Mesenchymal stem cell (in vitro differentiated cells and primary cell): Measurements from ENCODE around the gene MGAT4A.
"Not testable (repeated sequence)": the region's sequence is repeated elsewhere in the genome, so short reads cannot be mapped to it uniquely, and the experiment has no call there.

Source experiments
- DNase-seq: peaks from one replicate; pipeline ENCODE4 v3.0.0-alpha.2; 2013
- H2AFZ ChIP-seq: one replicate; pipeline ENCODE4 v1.6.1; 2013; ENCODE audit warnings: low read depth, mild to moderate bottlenecking, control low read depth, inconsistent platforms, low read length, moderate library complexity
- H2AK5ac ChIP-seq: 2 replicates; pipeline ENCODE4 v1.6.1; 2013; ENCODE audit warnings: low read length, moderate library complexity, mild to moderate bottlenecking, inconsistent platforms; ENCODE audit not compliant: severe bottlenecking
- H2BK120ac ChIP-seq: one replicate; pipeline ENCODE4 v1.6.1; 2013; ENCODE audit warnings: low read depth, mild to moderate bottlenecking, inconsistent platforms, low read length, moderate library complexity
- H2BK12ac ChIP-seq, 2 experiments: one replicate each; pipeline ENCODE4 v1.6.1; 2013; ENCODE audit warnings: inconsistent platforms in 2 of 2, low read length in 2 of 2, mild to moderate bottlenecking in 2 of 2, moderate library complexity in 2 of 2, control low read depth in 1 of 2
- H2BK15ac ChIP-seq: one replicate; pipeline ENCODE4 v1.6.1; 2013; ENCODE audit warnings: mild to moderate bottlenecking, low read depth, inconsistent platforms; ENCODE audit not compliant: poor library complexity, severe bottlenecking
- H2BK5ac ChIP-seq: 2 replicates; pipeline ENCODE4 v1.6.1; 2013; ENCODE audit warnings: low read depth, mild to moderate bottlenecking, low read length, control low read depth, inconsistent platforms; ENCODE audit not compliant: poor library complexity, severe bottlenecking
- H3K14ac ChIP-seq, 2 experiments: one replicate each; pipeline ENCODE4 v1.6.1; 2013; ENCODE audit warnings: inconsistent platforms in 2 of 2, low read length in 2 of 2, control low read depth in 1 of 2, mild to moderate bottlenecking in 1 of 2, moderate library complexity in 1 of 2
- H3K18ac ChIP-seq, 2 experiments: one replicate each; pipeline ENCODE4 v1.6.1; 2013; ENCODE audit warnings: inconsistent platforms in 2 of 2, low read length in 2 of 2, control low read depth in 1 of 2, low read depth in 1 of 2, mild to moderate bottlenecking in 1 of 2
- H3K23ac ChIP-seq, 2 experiments: one replicate each; pipeline ENCODE4 v1.6.1; 2013; ENCODE audit warnings: inconsistent platforms in 2 of 2, low read length in 2 of 2, mild to moderate bottlenecking in 2 of 2, moderate library complexity in 2 of 2, control low read depth in 1 of 2
- H3K27ac ChIP-seq: 2 replicates; pipeline ENCODE4 v1.5.1; 2013; ENCODE audit warnings: mild to moderate bottlenecking, moderate library complexity, low read length, control low read depth, inconsistent platforms; ENCODE audit not compliant: poor library complexity, severe bottlenecking
- H3K27me3 ChIP-seq, 2 experiments: 2 replicates each; pipeline versions ENCODE4 v1.6.1 to v1.7.0; 2013; ENCODE audit warnings: low read length in 2 of 2, mild to moderate bottlenecking in 2 of 2, moderate library complexity in 2 of 2, control low read depth in 1 of 2, inconsistent platforms in 1 of 2; ENCODE audit not compliant: control insufficient read depth in 1 of 2, insufficient read depth in 1 of 2
- H3K36me3 ChIP-seq, 2 experiments: 2 replicates each; pipeline versions ENCODE4 v1.6.1 to v1.7.0; 2013; ENCODE audit warnings: low read length in 2 of 2, control low read depth in 1 of 2, inconsistent platforms in 1 of 2, low read depth in 1 of 2, mild to moderate bottlenecking in 1 of 2; ENCODE audit not compliant: insufficient read depth in 2 of 2, control insufficient read depth in 1 of 2
- H3K4ac ChIP-seq, 2 experiments: one replicate each; pipeline ENCODE4 v1.6.1; 2013; ENCODE audit warnings: inconsistent platforms in 2 of 2, low read length in 2 of 2, mild to moderate bottlenecking in 2 of 2, moderate library complexity in 2 of 2, control low read depth in 1 of 2, low read depth in 1 of 2
- H3K4me1 ChIP-seq: 2 replicates; pipeline ENCODE4 v1.6.1; 2013; ENCODE audit warnings: low read depth, low read length, control low read depth; ENCODE audit not compliant: control insufficient read depth, insufficient read depth
- H3K4me2 ChIP-seq: 2 replicates; pipeline ENCODE4 v1.6.1; 2013; ENCODE audit warnings: low read length, mild to moderate bottlenecking, inconsistent platforms; ENCODE audit not compliant: poor library complexity, severe bottlenecking
- H3K4me3 ChIP-seq, 2 experiments: 2 replicates each; pipeline versions ENCODE4 v1.5.1 to v1.7.0; 2013; ENCODE audit warnings: low read length in 2 of 2, mild to moderate bottlenecking in 2 of 2, control low read depth in 1 of 2, low read depth in 1 of 2; ENCODE audit not compliant: insufficient read depth in 1 of 2
- H3K79me1 ChIP-seq: replicated peaks from 2 replicates; pipeline ENCODE4 v1.6.1; 2013; ENCODE audit warnings: mild to moderate bottlenecking, control low read depth, low read length, inconsistent platforms; ENCODE audit not compliant: poor library complexity, severe bottlenecking
- H3K9ac ChIP-seq: 2 replicates; pipeline ENCODE4 v1.7.0; 2013; ENCODE audit warnings: mild to moderate bottlenecking, low read length, moderate library complexity
- H3K9me3 ChIP-seq: 2 replicates; pipeline ENCODE4 v1.7.0; 2013; ENCODE audit warnings: mild to moderate bottlenecking, low read length; ENCODE audit not compliant: control insufficient read depth
- H4K8ac ChIP-seq: one replicate; pipeline ENCODE4 v1.6.1; 2013; ENCODE audit warnings: inconsistent platforms, mild to moderate bottlenecking, low read length, moderate library complexity
- H4K91ac ChIP-seq: one replicate; pipeline ENCODE4 v1.6.1; 2013; ENCODE audit warnings: mild to moderate bottlenecking, low read length, inconsistent platforms
- WGBS: methylation state at CpG from one replicate; pipeline ENCODE4 v1.1.7; 2013; ENCODE audit warnings: mixed read lengths; 5-methylcytosine and 5-hydroxymethylcytosine counted together

Gene MGAT4A

DNA sequence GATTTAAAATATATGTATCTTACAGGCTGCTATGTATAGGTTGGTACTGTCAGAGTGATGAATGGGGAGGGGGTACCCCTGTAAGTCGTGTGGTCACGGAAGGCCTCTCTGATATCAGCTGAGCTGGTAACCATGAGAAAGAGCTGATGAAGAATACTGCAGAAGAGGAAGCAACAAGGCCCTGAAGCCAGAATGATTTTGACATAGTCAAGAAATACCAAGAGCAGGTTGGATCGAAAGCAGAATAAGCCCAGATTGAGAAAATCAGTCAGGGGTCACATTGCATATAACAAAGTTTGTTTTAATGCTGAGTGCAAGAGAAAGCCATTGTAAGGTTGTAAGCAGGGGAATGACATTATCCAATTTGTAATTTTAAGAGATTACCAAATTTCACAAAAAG is 65.3 kb downstream of the MGAT4A start:
- Histone ChIP-seq H3K79me1 (no peaks in the 10 kb centered on the region), H3K18ac (no peak overlapping the region), H3K14ac (no peak overlapping the region), H3K9ac (no peak overlapping the region), H4K8ac (no peak overlapping the region), H2BK15ac (no peak overlapping the region), H3K36me3 (no peaks in the 10 kb centered on the region), H3K4ac (no peak overlapping the region), H3K4me2 (no peak overlapping the region), H2BK12ac (no peak overlapping the region), H3K23ac (no peak overlapping the region), H3K27ac (no peak overlapping the region), H2BK5ac (no peak overlapping the region), H2AK5ac (no peak overlapping the region), H3K9me3 (peaks cover 6% of the 10 kb centered on the region), H3K27me3 (no peaks in the 10 kb centered on the region), H3K4me3 (no peak overlapping the region), H4K91ac (no peak overlapping the region), H2AFZ (no peak overlapping the region), H3K4me1 (no peaks in the 10 kb centered on the region), H2BK120ac (no peak overlapping the region)
- WGBS = 85% methylated on average over 3 of the region's 3 CpGs
- DNase-seq = no peak

DNA sequence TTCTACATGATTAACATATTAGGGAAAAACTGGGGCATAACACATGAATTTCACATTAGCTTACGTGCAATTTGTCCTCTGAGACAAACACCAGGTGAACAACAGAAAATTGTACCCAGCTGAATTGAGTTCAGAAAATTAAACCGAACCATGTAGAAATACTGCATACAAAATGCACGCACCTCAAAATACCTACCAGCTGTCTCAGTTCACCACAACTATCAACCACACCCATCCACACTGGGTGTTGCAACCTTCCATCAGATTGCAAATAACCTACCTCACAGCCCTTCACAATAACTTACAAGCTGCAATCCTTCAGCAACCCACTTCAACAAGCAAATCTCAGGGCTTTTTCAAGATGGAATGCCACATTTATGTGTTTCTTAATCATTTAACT is 66.6 kb downstream of the MGAT4A start:
- Histone ChIP-seq H3K79me1 (no peaks in the 10 kb centered on the region), H2BK120ac (no peak overlapping the region), H2AFZ (no peak overlapping the region), H3K4me3 (no peak overlapping the region), H2AK5ac (no peak overlapping the region), H2BK12ac (no peak overlapping the region), H4K8ac (no peak overlapping the region), H3K9ac (no peak overlapping the region), H2BK15ac (no peak overlapping the region), H3K14ac (no peak overlapping the region), H3K23ac (no peak overlapping the region), H3K18ac (no peak overlapping the region), H3K27ac (no peak overlapping the region), H3K36me3 (no peaks in the 10 kb centered on the region), H3K4ac (no peak overlapping the region), H3K4me2 (no peak overlapping the region), H3K27me3 (no peaks in the 10 kb centered on the region), H3K4me1 (no peaks in the 10 kb centered on the region), H3K9me3 (peaks cover 14% of the 10 kb centered on the region), H4K91ac (no peak overlapping the region), H2BK5ac (no peak overlapping the region)
- no peak for DNase-seq
- WGBS = 95% methylated on average over 3 of the region's 3 CpGs

DNA sequence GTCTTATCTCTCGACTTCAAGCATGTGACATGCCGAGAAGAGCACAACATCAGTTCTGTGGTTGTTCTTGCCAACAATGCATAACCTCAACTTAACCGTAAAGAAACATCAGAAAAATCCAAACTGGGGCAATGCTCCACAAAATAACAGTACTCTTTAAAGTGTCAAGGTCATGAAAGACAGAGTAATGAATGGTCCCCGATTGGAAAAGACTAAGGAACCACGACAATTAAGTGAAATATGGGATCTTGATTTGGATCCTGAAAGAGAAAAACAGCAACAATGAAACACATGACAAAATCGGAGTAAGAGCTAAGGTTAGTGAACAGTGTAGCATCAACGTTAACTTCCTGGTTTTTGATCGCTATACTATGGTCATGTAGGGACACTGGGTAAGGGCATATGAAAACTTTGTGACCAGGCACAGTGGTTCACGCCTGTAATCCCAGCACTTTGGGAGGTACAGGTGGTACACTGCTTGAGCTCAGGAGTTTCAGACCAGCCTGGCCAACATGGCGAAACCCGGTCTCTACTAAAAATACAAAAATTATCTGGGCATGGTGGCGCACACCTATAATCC is 67.3 kb downstream of the MGAT4A start:
- Histone ChIP-seq H3K4me3 (no peak overlapping the region), H3K4ac (no peak overlapping the region)
- 93% methylated on average over 11 of the region's 12 CpGs for WGBS

DNA sequence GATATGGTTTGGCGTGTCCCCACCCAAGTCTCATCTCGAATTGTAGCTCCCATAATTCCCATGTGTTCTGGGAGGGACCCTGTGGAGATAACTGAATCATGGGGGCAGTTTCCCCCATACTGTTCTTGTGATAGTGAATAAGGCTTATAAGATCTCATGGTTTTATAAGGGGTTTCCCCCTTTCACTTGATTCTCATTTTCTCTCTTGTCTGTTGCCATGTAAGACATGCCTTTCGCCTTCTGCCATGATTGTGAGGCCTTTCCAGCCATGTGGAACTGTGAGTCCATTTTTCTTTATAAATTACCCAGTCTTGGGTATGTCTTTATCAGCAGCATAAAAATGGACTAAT is 71.5 kb downstream of the MGAT4A start:
- H2AK5ac ChIP-seq, H3K4me2 ChIP-seq, H2BK120ac ChIP-seq, H3K27me3 ChIP-seq, H2BK5ac ChIP-seq, H4K91ac ChIP-seq, H3K23ac ChIP-seq, H3K4me3 ChIP-seq, H3K4ac ChIP-seq, H2AFZ ChIP-seq, H3K36me3 ChIP-seq, H3K9ac ChIP-seq, H3K18ac ChIP-seq, H3K27ac ChIP-seq, H3K4me1 ChIP-seq, H2BK12ac ChIP-seq, H4K8ac ChIP-seq, H3K79me1 ChIP-seq, H2BK15ac ChIP-seq, H3K14ac ChIP-seq, DNase-seq: not testable (repeated sequence)
- 57% methylated on average over 3 of the region's 3 CpGs for WGBS
- H3K9me3 ChIP-seq = peaks cover 14% of the 10 kb centered on the region

More for the DNA sequence above, 67.3 kb downstream of the MGAT4A start:
- H2BK15ac ChIP-seq = no peak overlapping the region
- H4K8ac ChIP-seq = no peak overlapping the region
- no peaks in the 10 kb centered on the region for H3K27me3 ChIP-seq
- H2BK5ac ChIP-seq = no peak overlapping the region
- H2BK12ac ChIP-seq = no peak overlapping the region
- no peak overlapping the region for H4K91ac ChIP-seq
- no peak overlapping the region for H2AFZ ChIP-seq
- no peak overlapping the region for H3K18ac ChIP-seq
- H3K79me1 ChIP-seq = no peaks in the 10 kb centered on the region
- H2AK5ac ChIP-seq = no peak overlapping the region
- H3K14ac ChIP-seq = no peak overlapping the region
- H3K27ac ChIP-seq = no peak overlapping the region
- no peak overlapping the region for H2BK120ac ChIP-seq
- no peak overlapping the region for H3K4me2 ChIP-seq
- no peak overlapping the region for H3K23ac ChIP-seq
- H3K9ac ChIP-seq = no peak overlapping the region
- H3K4me1 ChIP-seq = no peaks in the 10 kb centered on the region
- no peaks in the 10 kb centered on the region for H3K36me3 ChIP-seq
- peaks cover 14% of the 10 kb centered on the region for H3K9me3 ChIP-seq
- no peak for DNase-seq
